Measurements from ENCODE around the gene TBRG1.

The TBRG1 gene

GRCh38 chr11:124658501-124658900 lies 35.8 kb downstream of the TBRG1 start:
- TF ChIP-seq, protein P1, sequence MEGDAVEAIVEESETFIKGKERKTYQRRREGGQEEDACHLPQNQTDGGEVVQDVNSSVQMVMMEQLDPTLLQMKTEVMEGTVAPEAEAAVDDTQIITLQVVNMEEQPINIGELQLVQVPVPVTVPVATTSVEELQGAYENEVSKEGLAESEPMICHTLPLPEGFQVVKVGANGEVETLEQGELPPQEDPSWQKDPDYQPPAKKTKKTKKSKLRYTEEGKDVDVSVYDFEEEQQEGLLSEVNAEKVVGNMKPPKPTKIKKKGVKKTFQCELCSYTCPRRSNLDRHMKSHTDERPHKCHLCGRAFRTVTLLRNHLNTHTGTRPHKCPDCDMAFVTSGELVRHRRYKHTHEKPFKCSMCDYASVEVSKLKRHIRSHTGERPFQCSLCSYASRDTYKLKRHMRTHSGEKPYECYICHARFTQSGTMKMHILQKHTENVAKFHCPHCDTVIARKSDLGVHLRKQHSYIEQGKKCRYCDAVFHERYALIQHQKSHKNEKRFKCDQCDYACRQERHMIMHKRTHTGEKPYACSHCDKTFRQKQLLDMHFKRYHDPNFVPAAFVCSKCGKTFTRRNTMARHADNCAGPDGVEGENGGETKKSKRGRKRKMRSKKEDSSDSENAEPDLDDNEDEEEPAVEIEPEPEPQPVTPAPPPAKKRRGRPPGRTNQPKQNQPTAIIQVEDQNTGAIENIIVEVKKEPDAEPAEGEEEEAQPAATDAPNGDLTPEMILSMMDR (IDR thresholded peaks at IDR 0.05; ENCODE audit: low read depth, low read length) = no peak
- Histone ChIP-seq H3K36me3 (no peaks in the 10 kb centered on the region), H3K4me3 (ENCODE audit: low read depth, low read length) (no peak overlapping the region), H3K4me1 (no peaks in the 10 kb centered on the region), H3K27me3 (no peaks in the 10 kb centered on the region; the same call in none of the 2 replicates), H3K9me3 (no peaks in the 10 kb centered on the region)
- no peak for DNase-seq

DNA sequence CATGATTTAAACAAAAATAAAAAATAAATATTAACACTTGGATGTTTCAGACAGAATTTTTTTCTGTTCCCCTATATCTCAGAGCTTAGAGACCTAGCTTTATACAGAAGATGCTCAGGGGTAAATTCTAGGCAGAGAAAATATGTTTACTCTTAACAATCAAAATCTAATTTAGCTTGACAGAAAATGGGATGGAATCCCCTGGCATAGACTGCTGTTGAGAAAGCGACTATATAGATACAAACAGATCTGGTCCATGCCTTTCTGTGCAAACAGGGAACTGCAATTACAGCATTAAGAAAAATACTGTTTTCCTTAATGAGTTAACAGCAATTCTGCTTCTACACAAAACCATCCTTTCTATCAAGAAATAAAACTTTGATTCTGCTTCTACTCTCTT lies 36.3 kb downstream of the TBRG1 start:
- Histone ChIP-seq H3K4me1 (no peaks in the 10 kb centered on the region), H3K27me3 (no peaks in the 10 kb centered on the region; the same call in 1 of the 2 replicates)
- DNase-seq = no peak

GRCh38 chr11:124661553-124661952 lies 38.9 kb downstream of the TBRG1 start:
- TF ChIP-seq, protein P1 (IDR thresholded peaks at IDR 0.05; ENCODE audit: low read depth, low read length) = no peak
- Histone ChIP-seq H3K36me3 (no peaks in the 10 kb centered on the region), H3K9me3 (no peaks in the 10 kb centered on the region), H3K4me3 (ENCODE audit: low read depth, low read length) (no peak overlapping the region), H3K4me1 (no peaks in the 10 kb centered on the region), H3K27me3 (peaks cover 2% of the 10 kb centered on the region)
- DNase-seq = no peak

More for the DNA sequence above, 36.3 kb downstream of the TBRG1 start:
- Histone ChIP-seq H3K9me3 (no peaks in the 10 kb centered on the region), H3K4me3 (ENCODE audit: low read depth, low read length) (no peak overlapping the region), H3K36me3 (no peaks in the 10 kb centered on the region)
- TF ChIP-seq, protein P1 (IDR thresholded peaks at IDR 0.05; ENCODE audit: low read depth, low read length) = no peak

GRCh38 chr11:124662106-124662505 lies 39.4 kb downstream of the TBRG1 start:
- Histone ChIP-seq H3K36me3 (no peaks in the 10 kb centered on the region), H3K27me3 (peaks cover 3% of the 10 kb centered on the region), H3K4me3 (ENCODE audit: low read depth, low read length) (no peak overlapping the region), H3K9me3 (no peaks in the 10 kb centered on the region), H3K4me1 (no peaks in the 10 kb centered on the region)
- no peak for DNase-seq
- TF ChIP-seq, protein P1 (IDR thresholded peaks at IDR 0.05; ENCODE audit: low read depth, low read length) = no peak

DNA sequence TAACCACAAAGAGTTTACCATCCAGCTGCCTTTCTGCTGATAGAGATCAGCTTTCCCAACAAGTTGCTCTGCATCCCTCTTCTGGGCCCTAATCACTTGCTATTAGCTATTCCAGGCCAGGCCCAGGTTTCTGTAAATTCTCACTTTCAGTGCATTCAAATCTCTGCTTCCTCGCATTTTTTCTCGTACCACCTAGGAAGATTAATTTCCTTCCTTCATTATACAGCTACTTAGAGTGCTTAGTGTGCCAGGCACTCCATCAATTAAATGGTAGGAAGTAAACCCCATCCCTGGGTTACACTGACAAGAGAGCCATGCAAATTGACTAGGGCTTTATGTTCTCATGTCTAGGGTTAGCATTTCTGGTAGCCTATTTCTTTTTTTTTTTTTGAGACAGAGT lies 41.2 kb downstream of the TBRG1 start:
- Histone ChIP-seq H3K27me3 (peaks cover 5% of the 10 kb centered on the region), H3K9me3 (no peaks in the 10 kb centered on the region), H3K4me1 (no peaks in the 10 kb centered on the region), H3K4me3 (ENCODE audit: low read depth, low read length) (no peak overlapping the region), H3K36me3 (no peaks in the 10 kb centered on the region)
- DNase-seq = no peak
- TF ChIP-seq, protein P1 (IDR thresholded peaks at IDR 0.05; ENCODE audit: low read depth, low read length) = no peak

GRCh38 chr11:124667601-124668000 lies 44.9 kb downstream of the TBRG1 start:
- no peaks in the 10 kb centered on the region for H3K36me3 ChIP-seq
- TF ChIP-seq, protein P1 (IDR thresholded peaks at IDR 0.05; ENCODE audit: low read depth, low read length) = no peak
- no peaks in the 10 kb centered on the region for H3K4me1 ChIP-seq
- no peak for DNase-seq
- H3K9me3 ChIP-seq = no peaks in the 10 kb centered on the region
- peaks cover 5% of the 10 kb centered on the region for H3K27me3 ChIP-seq
- H3K4me3 ChIP-seq (ENCODE audit: low read depth, low read length) = no peak overlapping the region
